Dermis microvascular lymphatic vessel endothelial cell (primary cell): ENCODE measurements around the gene MLLT6. TPM values are rescaled to one million over a fixed set of nuclear protein-coding genes. Genes with fewer than 3 reads are reported as not detected.

Source experiments
- DNase-seq, 2 donors: peaks; one replicate each; pipeline versions ENCODE4 v3.0.0 to v3.0.0-alpha.2; 2010; ENCODE audit warnings: low read depth in 2 of 2
- total RNA-seq: library from RNA; depleted of rRNA; stranded (reverse); fragments of >200 nt; gene quantifications from 2 replicates; pipeline ENCODE4 v1.2.1, GENCODE V29; 2014

MLLT6 gene
- total RNA-seq, 1 donor from 2014 or later: 12.2 TPM

GRCh38 chr17:38762231-38762630 is 57.2 kb downstream of the MLLT6 start:
- DNase-seq: no peak

- no peak for DNase-seq
These were observed 61.3 kb downstream of the MLLT6 start for GRCh38 chr17:38766341-38766740.

- DNase-seq: no peak
These were observed 63.3 kb downstream of the MLLT6 start for GRCh38 chr17:38768417-38768816.

GRCh38 chr17:38773258-38773657 is 68.2 kb downstream of the MLLT6 start:
- no peak for DNase-seq

- no peak for DNase-seq
These were observed 72.7 kb downstream of the MLLT6 start for GRCh38 chr17:38777641-38778250.

Other genes with a start within 250 kb of the MLLT6 start
- gene SRCIN1, start 99.3 kb upstream of the MLLT6 start, total RNA-seq: under 0.01 TPM in 2 replicates
- gene EPOP, start 30.3 kb upstream of the MLLT6 start, total RNA-seq: 0.76 and 0.90 TPM in 2 replicates
- 2.7 and 3.7 TPM in 2 replicates for gene CISD3, start 25.1 kb downstream of the MLLT6 start, total RNA-seq
- gene PCGF2, start 43.1 kb downstream of the MLLT6 start, total RNA-seq: 3.2 and 5.6 TPM in 2 replicates
- gene PSMB3, start 47.5 kb downstream of the MLLT6 start, total RNA-seq: 379 and 507 TPM in 2 replicates
- gene PIP4K2B, start 94.3 kb downstream of the MLLT6 start, total RNA-seq: 26.8 and 41.1 TPM in 2 replicates
- gene CWC25, start 120.0 kb downstream of the MLLT6 start, total RNA-seq: 5.8 and 8.7 TPM in 2 replicates
- 1,151 and 1,302 TPM in 2 replicates for gene RPL23, start 148.4 kb downstream of the MLLT6 start, total RNA-seq
- gene LASP1, start 164.8 kb downstream of the MLLT6 start, total RNA-seq: 57.1 and 80.4 TPM in 2 replicates